ENCODE data around the gene NT5DC1.
"Not testable (repeated sequence)": the region's sequence is repeated elsewhere in the genome, so short reads cannot be mapped to it uniquely, and the experiment has no call there.

Gene NT5DC1

DNA sequence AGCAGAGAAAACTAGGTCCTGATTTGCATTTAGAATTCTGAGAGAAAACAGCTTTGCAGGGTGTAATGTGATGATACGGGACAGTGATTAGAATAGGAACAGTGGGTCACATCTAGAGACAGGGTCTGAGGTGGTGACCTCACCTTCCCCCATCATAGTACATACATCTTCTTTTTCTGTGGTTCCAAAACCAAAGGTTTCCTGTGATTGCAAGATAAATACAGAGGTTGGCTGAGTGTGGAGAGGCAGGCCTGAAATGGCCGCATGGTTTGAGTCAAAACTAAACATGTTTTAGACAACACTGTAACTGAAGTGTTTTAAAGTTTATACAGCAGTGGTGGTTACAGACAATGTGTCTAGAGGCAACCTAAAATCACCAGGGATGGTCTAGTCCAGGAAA is 10.4 kb upstream of the NT5DC1 start:
- DNase-seq (ENCODE audit: low spot score) = no peak

DNA sequence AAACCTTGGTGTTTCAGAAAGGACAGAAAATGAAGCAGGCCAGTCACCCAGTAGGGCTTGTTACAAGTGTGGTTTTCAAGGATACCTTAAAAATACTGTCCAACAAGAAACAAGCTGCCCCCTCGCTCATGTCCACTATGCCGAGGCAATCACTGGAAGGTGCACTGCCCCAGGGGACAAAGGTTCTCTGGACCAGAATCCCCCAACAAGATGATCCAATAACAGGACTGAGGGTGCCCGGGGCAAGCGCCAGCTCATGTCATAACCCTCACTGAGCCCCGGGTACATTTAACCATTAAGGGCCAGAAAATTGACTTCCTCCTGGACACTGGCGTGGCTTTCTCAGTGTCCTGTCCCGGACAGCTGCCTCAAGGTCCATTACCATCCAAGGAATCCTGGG is 6.6 kb upstream of the NT5DC1 start:
- no peak for DNase-seq (ENCODE audit: low spot score)

DNA sequence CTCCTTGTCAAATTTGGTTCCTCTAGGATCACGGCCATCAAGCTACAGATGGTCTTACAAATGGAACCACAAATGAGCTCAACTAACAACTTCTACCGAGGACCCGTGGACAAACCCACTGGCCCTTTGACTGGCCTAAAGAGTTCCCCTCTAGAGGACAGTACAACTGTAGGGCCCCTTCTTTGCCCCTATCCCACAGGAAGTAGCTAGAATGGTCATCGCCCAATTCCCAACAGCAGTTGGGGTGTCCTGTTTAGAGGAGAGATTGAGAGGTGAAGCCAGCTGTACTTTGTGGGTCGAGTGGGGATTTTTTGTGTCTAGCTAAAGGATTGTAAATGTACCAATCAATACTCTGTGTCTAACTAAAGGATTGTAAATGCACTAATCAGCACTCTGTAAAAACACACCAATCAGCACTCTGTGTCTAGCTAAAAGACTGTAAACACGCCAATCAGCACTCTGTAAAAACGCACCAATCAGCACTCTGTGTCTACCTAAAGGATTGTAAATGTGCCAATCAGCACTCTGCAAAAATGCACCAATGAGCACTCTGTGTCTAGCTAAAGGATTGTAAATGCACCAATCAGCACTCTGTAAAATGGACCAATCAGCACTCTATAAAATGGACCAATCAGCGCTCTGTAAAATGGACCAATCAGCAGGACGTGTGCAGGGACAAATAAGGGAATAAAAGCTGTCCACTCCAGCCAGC is 4.4 kb upstream of the NT5DC1 start:
- DNase-seq (ENCODE audit: low spot score) = not testable (repeated sequence)

DNA sequence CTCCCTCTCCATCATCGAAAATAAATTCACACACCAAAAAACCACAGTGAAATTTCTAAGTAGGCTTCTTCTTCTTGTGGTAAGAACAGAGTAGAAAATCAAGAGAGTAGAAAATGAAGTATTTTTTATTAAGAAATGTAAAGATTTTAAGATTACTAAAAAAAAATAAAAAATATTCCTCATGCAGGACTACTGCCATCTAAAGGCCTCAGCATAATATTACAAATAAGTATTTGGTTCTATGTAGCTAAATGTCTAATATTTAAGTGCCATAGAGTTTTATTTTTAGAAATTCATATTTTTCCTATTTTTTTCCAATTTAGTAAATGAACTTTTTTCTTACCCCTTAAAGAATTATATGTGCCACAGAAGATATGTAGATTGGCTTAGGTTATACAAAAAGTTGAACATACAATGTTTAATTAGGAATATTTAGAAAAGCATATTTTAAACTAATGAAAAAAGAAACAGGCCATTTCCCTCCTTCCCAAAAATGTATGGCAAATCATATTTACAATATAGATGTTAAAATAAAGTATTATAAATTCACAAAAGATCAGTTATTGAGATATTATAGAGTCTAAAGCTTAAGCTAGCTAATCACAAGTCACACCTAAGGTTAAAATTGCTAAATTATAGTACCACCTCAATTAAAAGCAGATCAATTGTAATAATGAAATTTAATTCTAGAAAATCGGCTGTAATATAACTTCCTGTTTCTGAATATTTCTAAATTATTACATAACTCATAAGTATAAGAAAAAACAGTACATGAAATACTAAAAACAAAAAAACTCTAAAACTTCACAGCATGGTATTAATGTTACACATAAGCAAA is 3.5 kb upstream of the NT5DC1 start:
- peak; percentile 51 for DNase-seq (ENCODE audit: low spot score)

DNA sequence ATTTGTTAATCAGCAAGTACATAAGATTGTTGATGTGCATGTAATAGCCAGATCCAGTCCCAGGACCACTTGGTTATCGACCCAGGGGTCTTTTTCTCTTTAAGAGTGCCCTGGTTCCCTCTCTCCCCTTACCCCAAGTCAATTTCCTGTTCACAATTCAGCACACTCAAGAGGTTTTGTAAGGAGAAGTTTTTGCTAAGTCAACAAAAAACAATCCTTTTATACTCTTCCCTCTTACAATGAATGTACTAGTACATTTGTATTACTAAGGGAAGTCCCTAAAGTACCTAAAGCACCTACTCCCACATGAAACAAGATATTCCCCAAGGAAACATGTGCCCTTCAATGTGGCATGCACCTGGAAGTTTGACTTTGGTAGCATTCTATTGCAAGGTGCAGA is 1.6 kb upstream of the NT5DC1 start:
- DNase-seq (ENCODE audit: low spot score) = no peak

DNA sequence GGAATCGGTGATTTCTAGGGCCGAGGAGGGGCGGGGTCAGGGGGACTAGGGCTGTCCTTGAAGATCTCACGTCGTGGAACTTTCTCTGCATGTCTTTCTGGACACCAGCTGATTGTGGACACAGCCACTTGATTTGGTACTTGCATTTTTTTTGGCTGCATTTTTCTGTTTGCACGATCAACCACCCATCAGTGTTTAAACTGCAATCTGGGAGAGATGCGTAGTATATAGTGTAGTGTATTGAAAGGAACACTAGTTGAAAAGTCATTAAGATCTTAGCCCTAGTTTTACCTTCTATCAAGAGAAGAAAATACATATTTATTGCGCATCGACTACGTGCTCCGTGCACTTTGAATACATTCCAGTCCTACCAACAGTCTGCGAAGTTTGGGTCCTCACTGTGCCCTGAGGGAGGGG is 657 bp downstream of the NT5DC1 start:
- peak; percentile 82 for DNase-seq (ENCODE audit: low spot score)

DNA sequence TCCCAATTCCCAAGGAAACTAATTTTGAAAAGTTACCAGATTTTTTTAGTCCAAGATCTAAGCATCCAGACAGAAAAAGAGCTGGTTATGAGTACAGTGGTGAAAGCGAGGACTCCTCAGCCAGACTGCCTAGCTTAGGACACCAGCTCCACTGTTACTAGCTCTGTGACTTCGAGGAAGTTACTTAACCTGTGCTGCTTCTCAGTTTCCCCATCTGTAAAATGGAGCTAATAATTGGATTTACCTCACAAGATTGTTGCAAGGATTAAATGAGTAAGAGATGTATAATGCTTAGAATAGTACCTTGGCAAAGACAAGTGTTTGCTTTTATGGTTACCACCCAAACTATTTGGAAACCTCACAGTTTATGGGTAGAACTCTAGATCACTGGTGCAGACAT is 1.1 kb downstream of the NT5DC1 start:
- no peak for DNase-seq (ENCODE audit: low spot score)

DNA sequence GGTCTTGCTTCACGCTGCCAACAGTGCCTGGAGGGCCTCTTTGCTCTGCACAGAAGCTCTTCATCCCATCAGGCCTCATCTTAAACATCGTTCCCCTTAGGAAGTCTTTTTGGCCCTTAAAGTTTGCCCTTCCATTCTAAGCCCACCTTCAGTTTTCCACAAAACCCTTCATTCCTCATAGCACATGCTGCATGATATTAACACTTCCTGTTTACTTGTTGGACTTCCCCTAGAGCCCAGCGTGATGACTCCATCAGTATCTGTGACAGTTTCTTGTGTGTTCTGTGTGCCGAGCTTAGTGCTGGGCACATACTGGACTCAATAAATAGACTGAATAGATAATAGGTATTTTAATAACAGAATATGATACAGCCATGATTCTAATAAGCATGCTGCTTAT is 2.2 kb downstream of the NT5DC1 start:
- no peak for DNase-seq (ENCODE audit: low spot score)

DNA sequence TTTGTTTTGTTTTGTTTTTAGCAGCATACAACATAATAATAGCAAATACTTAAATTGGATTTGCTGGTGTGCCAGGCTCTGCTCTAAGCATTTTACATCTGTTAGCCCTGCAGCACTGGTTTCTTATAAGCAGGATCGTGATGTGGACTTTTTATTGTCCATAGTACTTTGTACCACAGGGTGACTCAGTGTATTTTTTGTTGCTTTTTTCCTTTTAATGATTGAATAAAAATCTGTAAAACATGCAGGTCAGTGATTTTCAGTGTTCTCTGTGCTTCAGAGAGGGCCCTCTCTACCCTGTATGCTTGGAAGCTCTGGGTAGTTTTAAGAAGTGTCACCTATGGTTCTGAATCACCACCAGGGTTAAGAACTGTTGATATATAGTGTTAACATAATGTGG is 4.0 kb downstream of the NT5DC1 start:
- no peak for DNase-seq (ENCODE audit: low spot score)

DNA sequence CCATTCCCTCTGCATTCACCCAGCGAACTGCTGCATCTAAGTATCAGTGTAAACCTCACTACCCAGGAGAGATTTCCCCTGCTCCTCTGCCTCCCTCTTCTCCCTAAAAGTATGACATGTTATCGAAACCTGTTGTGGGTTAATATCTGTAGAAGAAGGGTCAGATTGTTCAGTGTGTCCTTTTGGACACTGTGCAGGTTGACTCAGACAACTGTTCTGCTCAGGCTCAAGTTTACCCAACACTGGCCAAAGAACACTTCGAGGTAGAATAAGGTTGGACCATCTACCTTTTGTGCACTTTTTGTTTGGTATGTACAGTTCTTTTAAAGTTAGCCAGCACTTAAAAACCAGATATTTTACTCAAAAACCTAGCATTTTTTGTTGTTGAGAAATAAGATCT is 4.6 kb downstream of the NT5DC1 start:
- DNase-seq (ENCODE audit: low spot score) = no peak

DNA sequence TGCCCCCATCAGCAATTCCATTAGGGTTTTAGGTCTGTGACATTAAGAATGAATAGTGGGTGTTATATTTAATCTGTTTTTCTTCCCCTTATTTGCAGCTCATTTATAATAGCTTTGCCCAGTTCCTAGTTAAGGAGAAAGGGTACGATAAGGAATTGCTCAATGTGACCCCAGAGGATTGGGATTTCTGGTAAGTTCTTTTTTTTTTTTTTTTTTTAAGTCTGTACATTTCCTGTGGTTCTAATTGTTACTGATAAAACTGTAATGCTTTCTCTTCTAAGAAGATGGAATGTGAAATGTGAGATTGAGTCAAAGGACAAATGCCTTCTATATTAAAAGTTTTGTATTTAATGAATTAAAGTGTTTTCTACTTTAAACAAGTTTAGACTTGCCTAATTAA is 5.5 kb downstream of the NT5DC1 start:
- DNase-seq (ENCODE audit: low spot score) = no peak

DNA sequence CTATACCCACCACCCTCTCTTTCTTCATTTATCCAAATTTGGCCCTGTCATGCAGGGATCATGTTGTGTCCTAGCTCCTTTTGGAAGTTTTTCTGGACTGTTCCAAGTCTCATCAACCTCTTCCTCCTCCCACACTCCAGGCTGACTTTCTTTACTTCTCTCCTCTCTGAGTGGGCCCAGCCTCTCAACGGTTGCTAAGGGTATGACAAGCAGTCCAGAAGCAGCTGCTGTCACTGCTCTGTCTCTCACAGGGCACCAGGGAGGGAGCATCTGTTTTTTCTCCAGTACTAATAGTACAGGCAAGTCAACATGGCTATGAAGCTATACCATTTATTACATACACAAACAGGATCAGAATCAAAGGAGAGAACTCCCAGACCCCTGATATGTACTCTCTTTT is 8.2 kb downstream of the NT5DC1 start:
- no peak for DNase-seq (ENCODE audit: low spot score)

DNA sequence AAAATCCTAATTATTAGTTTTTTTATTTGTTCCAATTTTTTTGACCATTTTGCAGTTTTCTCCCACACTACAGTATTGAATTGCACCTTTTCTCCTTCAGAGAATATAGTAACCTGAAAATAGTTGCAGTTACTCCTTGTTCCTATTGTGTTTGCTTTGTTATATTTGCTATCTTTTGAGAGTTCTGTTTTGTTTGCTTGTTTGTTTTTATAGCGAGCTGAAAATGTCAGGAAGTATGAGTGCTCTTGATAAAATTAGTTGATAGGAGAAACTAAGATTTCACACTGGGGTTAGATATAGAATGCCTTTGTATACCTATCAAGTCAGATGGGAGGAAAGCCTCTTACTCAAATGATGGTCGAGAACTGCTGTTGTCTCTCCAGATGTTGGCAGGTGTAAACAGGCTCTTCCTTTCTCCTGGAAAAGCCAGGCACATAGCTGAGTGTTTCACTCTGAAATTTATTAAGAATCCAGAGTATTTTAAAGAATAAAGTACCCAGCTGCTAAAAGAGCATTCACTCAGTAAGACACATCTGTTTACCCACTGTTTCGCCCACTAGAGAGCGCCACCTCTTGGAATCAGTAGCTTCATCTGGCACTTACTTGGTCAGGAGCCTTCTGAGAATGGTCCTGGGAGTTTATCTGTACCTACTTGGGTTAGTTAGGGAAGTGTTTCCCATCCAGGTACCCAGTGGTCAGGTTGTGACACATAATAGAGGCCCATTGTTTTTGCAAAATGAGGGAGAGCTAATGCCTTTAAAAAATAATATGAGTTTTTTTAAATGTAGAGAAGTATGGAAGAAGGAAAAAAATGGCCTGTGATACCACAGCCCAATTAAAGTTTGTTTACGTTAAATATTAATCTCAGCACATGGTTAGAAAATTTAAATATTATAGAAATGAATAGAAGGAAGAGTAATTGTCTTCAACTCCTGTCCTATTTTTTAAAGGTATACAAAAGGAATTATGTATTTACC is 11.2 kb downstream of the NT5DC1 start:
- DNase-seq (ENCODE audit: low spot score) = peak; percentile 53

DNA sequence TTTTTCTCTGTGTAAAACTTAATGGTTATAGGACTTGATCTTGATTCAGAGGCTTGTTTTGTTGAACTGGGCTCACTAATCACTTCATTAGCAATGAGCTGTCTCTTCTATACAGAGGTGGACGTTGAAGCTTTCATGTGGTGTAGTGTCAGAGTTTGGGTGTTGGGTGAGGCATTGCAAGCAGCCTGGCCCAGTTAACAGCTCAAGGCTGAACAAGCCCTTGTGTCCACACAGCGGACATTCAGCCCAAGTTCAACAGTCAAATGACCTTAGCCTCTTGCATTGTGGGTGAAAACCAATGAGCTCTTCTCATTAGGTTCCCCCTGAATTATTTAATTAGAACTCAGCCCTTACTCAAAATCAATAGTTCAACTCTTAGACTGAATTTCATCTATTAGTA is 12.7 kb downstream of the NT5DC1 start:
- no peak for DNase-seq (ENCODE audit: low spot score)

DNA sequence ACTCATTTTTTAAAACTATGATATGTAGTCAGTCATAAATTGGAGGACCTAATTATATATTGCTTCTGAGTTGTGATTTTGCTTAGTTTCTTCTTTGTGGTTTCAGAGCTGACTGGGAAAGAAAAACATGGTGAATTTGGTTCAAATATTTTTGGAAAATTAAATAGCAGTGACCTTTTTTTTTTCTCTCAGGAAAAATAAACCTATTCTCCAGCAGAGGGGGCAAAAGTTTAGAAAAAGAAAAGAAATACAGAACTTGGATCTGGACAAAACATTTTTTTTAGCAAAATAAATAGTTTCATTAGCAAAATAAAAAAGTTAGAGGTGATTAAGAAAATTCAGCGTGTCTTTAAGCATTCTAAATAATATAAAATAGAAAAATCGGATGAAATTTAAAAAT is 15.1 kb downstream of the NT5DC1 start:
- peak; percentile 18 for DNase-seq (ENCODE audit: low spot score)

DNA sequence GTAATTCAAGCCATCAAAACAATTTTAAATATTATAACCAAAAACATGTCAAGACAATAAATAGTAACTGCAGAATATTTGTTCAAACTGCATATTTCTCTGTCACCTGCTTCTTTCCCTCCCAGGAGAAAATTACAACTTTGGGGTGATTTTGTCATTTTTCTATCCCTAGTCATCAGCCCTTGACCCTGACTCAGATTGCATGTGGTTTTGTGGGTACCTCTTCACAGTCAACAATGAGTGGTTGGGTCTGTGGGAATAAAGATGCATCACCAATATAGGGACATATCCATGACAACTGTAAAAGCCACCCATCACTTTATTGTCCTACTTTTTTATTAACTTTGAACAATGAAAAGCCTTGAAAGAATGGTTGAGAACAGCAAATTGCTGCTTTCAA is 18.0 kb downstream of the NT5DC1 start:
- peak; percentile 42 for DNase-seq (ENCODE audit: low spot score)

DNA sequence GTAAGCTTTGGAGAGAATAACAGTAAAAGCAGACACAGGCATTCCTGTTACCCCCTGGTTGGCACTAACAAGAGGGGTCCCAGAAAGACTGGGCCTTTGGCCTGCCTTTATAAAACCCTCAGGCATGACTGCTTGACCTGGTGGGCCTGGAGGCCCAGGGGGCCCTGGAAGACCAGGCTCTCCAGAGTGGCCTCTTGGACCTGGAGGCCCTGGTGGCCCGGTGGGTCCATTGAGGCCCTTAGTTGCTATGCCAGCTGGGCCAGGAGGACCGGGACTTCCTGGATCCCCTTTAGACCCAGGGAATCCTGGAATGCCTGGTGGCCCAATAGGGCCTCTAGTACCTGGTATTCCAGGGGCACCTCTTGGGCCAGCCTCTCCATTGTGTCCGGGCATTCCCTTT is 19.8 kb downstream of the NT5DC1 start:
- no peak for DNase-seq (ENCODE audit: low spot score)

DNA sequence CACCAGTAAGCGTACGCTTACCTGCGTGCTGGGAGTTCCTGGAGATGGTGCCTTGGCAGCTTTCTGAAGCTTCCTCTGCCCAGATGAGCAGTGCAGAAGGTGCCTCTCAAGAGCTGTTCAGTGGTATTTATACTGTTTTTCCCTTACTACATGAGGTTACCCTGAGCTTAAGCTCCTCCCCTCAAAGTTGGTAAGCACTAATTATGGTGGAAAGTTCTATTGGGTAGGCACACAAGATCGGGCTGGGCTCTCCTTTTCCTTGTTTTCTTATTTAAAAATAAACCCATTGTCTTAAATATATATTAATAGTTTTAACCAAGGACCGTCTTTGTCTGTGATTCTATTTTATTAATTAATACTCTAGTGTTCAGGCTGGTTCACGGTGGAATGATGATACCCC is 25.4 kb downstream of the NT5DC1 start, which contains the start of gene COL10A1:
Gene COL10A1 (minus strand): TSS at position 101 of the 400 bp plus-strand sequence. CDS start 640 bp downstream, outside the sequence.
- no peak for DNase-seq (ENCODE audit: low spot score)

DNA sequence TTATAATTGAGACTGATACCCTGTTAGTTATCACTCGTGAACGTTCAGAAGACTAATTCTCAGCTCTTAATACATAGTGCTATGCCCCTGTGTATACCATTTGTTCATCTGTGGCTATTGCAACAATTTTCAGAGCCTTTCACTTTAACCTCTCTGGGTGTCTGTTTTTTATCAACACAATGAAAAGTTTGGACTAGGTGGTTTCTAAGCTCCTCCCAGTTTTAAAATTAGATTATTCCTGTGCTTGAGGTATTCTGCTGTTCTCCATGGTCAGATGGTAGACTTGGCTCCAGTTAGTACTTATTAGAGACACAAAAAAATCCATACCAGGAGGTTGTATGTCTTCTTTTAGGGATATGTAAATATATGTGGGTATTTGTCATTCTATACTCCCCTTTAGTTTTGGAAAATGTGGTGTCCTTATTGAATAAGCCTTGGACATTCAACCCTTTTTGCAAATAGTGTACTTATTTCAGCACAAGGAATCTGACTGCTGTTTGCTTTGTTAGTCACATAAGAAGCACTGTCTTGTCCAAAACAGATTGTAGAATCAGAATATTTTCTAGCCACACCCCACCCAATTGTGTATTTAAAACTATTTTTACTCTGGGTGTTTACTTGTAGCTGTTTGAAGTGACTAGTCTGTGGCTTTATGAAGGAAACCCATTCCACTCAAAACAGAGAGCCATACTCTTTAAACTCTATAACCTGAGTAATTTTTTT is 27.3 kb downstream of the NT5DC1 start:
- DNase-seq (ENCODE audit: low spot score) = no peak

DNA sequence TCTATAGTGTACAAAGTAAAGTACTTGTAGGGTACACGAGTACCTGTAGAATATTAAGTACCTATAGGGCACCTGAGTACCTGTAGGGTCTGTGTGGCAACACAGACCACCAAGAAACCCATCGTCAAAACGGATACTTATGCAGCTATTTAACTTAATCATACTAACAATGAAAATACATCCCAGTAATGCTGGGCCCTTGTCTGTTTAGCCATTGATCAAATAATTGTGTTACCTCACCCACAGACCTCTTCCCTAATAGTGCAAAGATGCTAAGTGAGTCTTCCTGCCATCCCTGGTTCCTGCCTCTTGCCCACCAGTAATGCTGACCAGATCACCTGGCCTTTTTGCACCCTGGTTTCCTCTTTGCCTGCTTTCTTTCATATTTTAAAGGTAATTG is 32.8 kb downstream of the NT5DC1 start:
- no peak for DNase-seq (ENCODE audit: low spot score)

DNA sequence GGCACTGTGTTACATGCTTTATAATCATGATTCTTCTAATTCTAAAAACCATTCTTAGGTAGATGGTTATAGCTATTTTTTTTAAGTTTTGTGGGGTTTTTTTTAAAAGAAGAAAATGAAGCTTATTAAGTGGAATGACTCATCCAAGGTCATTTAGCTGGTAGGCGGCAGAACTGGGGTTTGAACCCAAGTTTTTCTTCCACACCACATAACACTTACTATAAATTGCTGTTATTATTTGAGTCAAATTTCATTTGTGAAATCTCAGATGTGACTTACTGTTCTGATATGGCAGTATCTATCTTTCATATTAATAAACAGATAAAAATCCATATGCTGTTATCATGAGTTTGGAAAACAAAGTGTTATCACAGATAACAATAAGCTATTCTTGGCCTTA is 35.7 kb downstream of the NT5DC1 start:
- no peak for DNase-seq (ENCODE audit: low spot score)

DNA sequence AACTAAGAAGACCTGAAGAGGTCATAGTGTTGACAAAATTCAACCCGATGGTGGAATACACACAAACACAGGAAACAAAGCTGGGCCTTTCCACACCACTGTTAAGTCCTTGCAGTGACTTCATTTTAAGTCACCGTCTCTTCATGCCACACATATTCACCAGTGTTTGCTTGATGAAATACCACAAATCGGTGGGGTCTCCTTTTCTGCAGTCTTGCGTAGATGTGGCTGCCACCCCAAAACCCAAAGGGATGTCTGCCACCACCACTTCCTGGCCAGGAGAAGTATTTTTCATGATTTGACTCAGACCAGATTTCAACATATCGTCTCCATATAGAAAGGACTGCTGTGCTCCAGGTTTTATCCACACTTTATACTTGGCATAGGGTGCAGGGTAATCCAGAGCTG is 36.3 kb downstream of the NT5DC1 start:
- DNase-seq (ENCODE audit: low spot score) = no peak

Data from RKO (cell line).